Keratinocyte (primary cell): ENCODE results near the gene HPCAL1.

Experiments
- CTCF ChIP-seq, 3 experiments: IDR thresholded peaks in 1 of 3; conservative IDR thresholded peaks in 1 of 3; optimal IDR thresholded peaks in 1 of 3; 2 replicates in 2 of 3; 3 replicates in 1 of 3; pipeline versions ENCODE3 to v1.5.1; 2011; ENCODE audit warnings: low read length in 3 of 3, mild to moderate bottlenecking in 3 of 3, moderate library complexity in 2 of 3, control low read depth in 1 of 3, inconsistent platforms in 1 of 3; ENCODE audit not compliant: insufficient read depth in 2 of 3; ENCODE audit errors: extremely low read depth in 1 of 3
- EZH2 ChIP-seq: IDR thresholded peaks from one replicate; pipeline ENCODE4 v1.6.1; 2012; ENCODE audit warnings: inconsistent platforms, mild to moderate bottlenecking, low read length, moderate library complexity

- TF ChIP-seq EZH2 (no peak), CTCF (optimal IDR thresholded peaks at IDR 0.05 in 1 of 3, IDR thresholded peaks at IDR 0.05 in 1 of 3, conservative IDR thresholded peaks at IDR 0.05 in 1 of 3; ENCODE audit: extremely low read depth in 1 of 3, insufficient read depth in 2 of 3, low read length in 3 of 3) (no peak)
These were observed 100.0 kb downstream of the HPCAL1 start for GRCh38 chr2:10402653-10403215.
